Transverse colon (tissue), 4 donors: Measurements from ENCODE around the gene LRRIQ4. TPM values are rescaled to one million over a fixed set of nuclear protein-coding genes. Genes with fewer than 3 reads are reported as not detected.
A peak's percentile ranks its signal among the peaks of the same experiment; 100 is the strongest.

Experiments
- DNase-seq: peaks from one replicate; pipeline ENCODE4 v3.0.0-alpha.2; 2019
- H3K27ac ChIP-seq, 4 donors: fragments of 200-600 bp; sonication (generic); 2 replicates each; pipeline ENCODE4 v1.5.1; 2016 to 2018; ENCODE audit warnings: inconsistent platforms in 4 of 4
- H3K27me3 ChIP-seq: fragments of 200-600 bp; sonication (generic); 2 replicates; pipeline ENCODE4 v1.5.1; 2017; ENCODE audit warnings: inconsistent platforms
- H3K36me3 ChIP-seq, 4 donors: fragments of 200-600 bp; sonication (generic); 2 replicates each; pipeline ENCODE4 v1.5.1; 2017 to 2019; ENCODE audit warnings: inconsistent platforms in 4 of 4
- H3K4me1 ChIP-seq, 4 donors: fragments of 200-600 bp; sonication (generic); 2 replicates each; pipeline ENCODE4 v1.5.1; 2017 to 2020; ENCODE audit warnings: inconsistent platforms in 4 of 4
- H3K4me3 ChIP-seq, 4 donors: fragments of 200-600 bp; sonication (generic); 1 replicate in 1 of 4; 2 replicates in 3 of 4; pipeline versions ENCODE4 v1.5.1 to v1.6.1; 2017 to 2019; ENCODE audit warnings: inconsistent platforms in 4 of 4
- H3K9me3 ChIP-seq, 2 donors: fragments of 200-600 bp; sonication (generic); 2 replicates each; pipeline ENCODE4 v1.5.1; 2017 to 2019; ENCODE audit warnings: inconsistent platforms in 2 of 2
- CTCF ChIP-seq, 5 experiments: fragments of 200-600 bp in 3 of 5; fragments of 450-650 bp in 2 of 5; sonication (generic) in 3 of 5; IDR thresholded peaks; 1 replicate in 2 of 5; 2 replicates in 3 of 5; pipeline ENCODE4 v1.5.1; 2016 to 2017; ENCODE audit warnings: antibody characterized with exemption in 5 of 5, inconsistent platforms in 3 of 5, mild to moderate bottlenecking in 2 of 5, moderate library complexity in 1 of 5
- EP300 ChIP-seq: sonication (generic); formaldehyde crosslinking; IDR thresholded peaks from one replicate; pipeline ENCODE4 v1.6.1; 2017; ENCODE audit warnings: antibody characterized with exemption, low read depth
- POLR2A ChIP-seq: fragments of 450-650 bp; IDR thresholded peaks from one replicate; pipeline ENCODE4 v1.6.1; 2016; ENCODE audit warnings: antibody characterized with exemption, mild to moderate bottlenecking, moderate library complexity
- POLR2AphosphoS5 ChIP-seq, 3 donors: sonication (generic); formaldehyde crosslinking; IDR thresholded peaks; one replicate each; pipeline ENCODE4 v1.6.1; 2016; ENCODE audit warnings: antibody characterized with exemption in 3 of 3
- WGBS, 2 donors: methylation state at CpG; one replicate each; pipeline ENCODE4 v1.1.5; 2018; ENCODE audit warnings: low coverage in 1 of 2; 5-methylcytosine and 5-hydroxymethylcytosine counted together
- in situ Hi-C, 4 donors: fragments of 200-750 bp; cut with MboI; loops; one replicate each; pipeline versions ENCODE4 v1.15.0 to v1.15.1; 2017; ENCODE audit warnings: low sequenced_read_pairs in 3 of 4, low pct_ligation_motif_present in 1 of 4, low pct_unique_long_range_greater_than_20kb in 1 of 4
- intact Hi-C: fragments of 100-400 bp; cut with DNase I; formaldehyde crosslinking; loops from one replicate; pipeline ENCODE4 v1.15.1; 2023; ENCODE audit warnings: low total_unique reads
- total RNA-seq, 4 donors: library from RNA; depleted of rRNA; stranded (reverse); fragments of >200 nt; gene quantifications; one replicate each; pipeline ENCODE4 v1.1.0, GENCODE V29; 2016

The LRRIQ4 gene
- total RNA-seq, 4 donors from 2014 or later = not detected

GRCh38 chr3:169861871-169862270, 49.2 kb downstream of the LRRIQ4 start:
- H3K9me3 ChIP-seq = no peaks in the 10 kb centered on the region
- in situ Hi-C loops (loop anchor here in 1 of 4 donors (25.0 kb wide), 1 partner anchor 100 kb away; the partner anchor contains the start of gene SEC62), intact Hi-C loops (loop anchor here (10.0 kb wide), 1 partner anchor 103 kb away; the partner anchor contains the start of gene SEC62)
- H3K4me1 ChIP-seq = peaks cover 0 to 38% (median 6%) of the 10 kb centered on the region in 4 donors
- no peak for DNase-seq
- H3K4me3 ChIP-seq = no peak overlapping the region
- no peak for TF ChIP-seq CTCF (IDR thresholded peaks at IDR 0.05)
- no peak for TF ChIP-seq POLR2AphosphoS5 (IDR thresholded peaks at IDR 0.05)
- TF ChIP-seq EP300 = no peak
- no peak for TF ChIP-seq POLR2A
- WGBS, 2 donors = 80% methylated on average over 3 to 5 of the region's 5 CpGs
- peaks cover 0 to 8% (median 0%) of the 10 kb centered on the region in 4 donors for H3K36me3 ChIP-seq
- H3K27me3 ChIP-seq = no peaks in the 10 kb centered on the region
- no peak overlapping the region for H3K27ac ChIP-seq

GRCh38 chr3:169863458-169863899, 50.8 kb downstream of the LRRIQ4 start:
- Histone ChIP-seq H3K4me3 (no peak overlapping the region), H3K27ac (peak overlapping the region in 3 of 4 donors; percentile 21 to 84 (median 27)), H3K4me1 (peaks cover 0 to 45% (median 9%) of the 10 kb centered on the region in 4 donors), H3K36me3 (peaks cover 0 to 5% (median 0%) of the 10 kb centered on the region in 4 donors), H3K27me3 (no peaks in the 10 kb centered on the region), H3K9me3 (no peaks in the 10 kb centered on the region)
- WGBS, 2 donors = 0 to 2% methylated on average over 6 of the region's 6 CpGs
- TF ChIP-seq POLR2AphosphoS5 (IDR thresholded peaks at IDR 0.05) = peak in 2 of 3 donors; percentile 24 to 45
- TF ChIP-seq CTCF (IDR thresholded peaks at IDR 0.05) = peak; percentile 89 to 96 (median 91)
- no peak for TF ChIP-seq POLR2A
- DNase-seq = peak; percentile 85
- intact Hi-C loops = loop anchor here (10.0 kb wide), 1 partner anchor 101 kb away; the partner anchor contains the start of gene SEC62
- in situ Hi-C loops = loop anchor here in 1 of 4 donors (25.0 kb wide), 1 partner anchor 99 kb away; the partner anchor contains the start of gene SEC62

- Histone ChIP-seq H3K36me3 (peaks cover 0 to 5% (median 0%) of the 10 kb centered on the region in 4 donors), H3K27me3 (no peaks in the 10 kb centered on the region), H3K9me3 (no peaks in the 10 kb centered on the region), H3K27ac (peak overlapping the region; percentile 79 to 84 (median 82)), H3K4me3 (no peak overlapping the region), H3K4me1 (peaks cover 0 to 45% (median 9%) of the 10 kb centered on the region in 4 donors)
- intact Hi-C loops (loop anchor here (10.0 kb wide), 1 partner anchor 101 kb away; the partner anchor contains the start of gene SEC62), in situ Hi-C loops (loop anchor here in 1 of 4 donors (25.0 kb wide), 1 partner anchor 98 kb away; the partner anchor contains the start of gene SEC62)
- no peak for TF ChIP-seq CTCF (IDR thresholded peaks at IDR 0.05)
- no peak for TF ChIP-seq POLR2AphosphoS5 (IDR thresholded peaks at IDR 0.05)
- TF ChIP-seq EP300 = no peak
- TF ChIP-seq POLR2A = no peak
- no peak for DNase-seq
- 57 to 62% methylated on average over 2 of the region's 2 CpGs for WGBS, 2 donors
Observed at GRCh38 chr3:169864270-169864669, 51.6 kb downstream of the LRRIQ4 start.

- intact Hi-C loops (loop anchor here (10.0 kb wide), 1 partner anchor 100 kb away; the partner anchor contains the start of gene SEC62), in situ Hi-C loops (loop anchor here in 1 of 4 donors (25.0 kb wide), 1 partner anchor 97 kb away; the partner anchor contains the start of gene SEC62)
- H3K9me3 ChIP-seq = no peaks in the 10 kb centered on the region
- no peak for DNase-seq
- H3K36me3 ChIP-seq = peaks cover 0 to 5% (median 0%) of the 10 kb centered on the region in 4 donors
- H3K27me3 ChIP-seq = no peaks in the 10 kb centered on the region
- H3K4me3 ChIP-seq = peak overlapping the region in 1 of 4 donors; percentile 19
- H3K4me1 ChIP-seq = peaks cover 0 to 48% (median 11%) of the 10 kb centered on the region in 4 donors
- TF ChIP-seq POLR2AphosphoS5 (IDR thresholded peaks at IDR 0.05) (peak in 1 of 3 donors; percentile 35), EP300 (no peak)
- WGBS, 2 donors = 32 to 33% methylated on average over 8 to 12 of the region's 12 CpGs
- peak overlapping the region; percentile 79 to 84 (median 82) for H3K27ac ChIP-seq
Observed at GRCh38 chr3:169865176-169865767, 52.6 kb downstream of the LRRIQ4 start.
